22Rv1 (cell line): ENCODE data around the gene PHF3.

Source experiments
- ZFX ChIP-seq: fragments of 450-650 bp; IDR thresholded peaks from 2 replicates; pipeline ENCODE4 v1.6.1; 2017; ENCODE audit warnings: antibody characterized with exemption, borderline replicate concordance
- TF ChIP-seq, protein P1 (sequence below): fragments of 450-650 bp; IDR thresholded peaks from 2 replicates; pipeline ENCODE4 v1.5.1; 2017; ENCODE audit warnings: mild to moderate bottlenecking

DNA sequence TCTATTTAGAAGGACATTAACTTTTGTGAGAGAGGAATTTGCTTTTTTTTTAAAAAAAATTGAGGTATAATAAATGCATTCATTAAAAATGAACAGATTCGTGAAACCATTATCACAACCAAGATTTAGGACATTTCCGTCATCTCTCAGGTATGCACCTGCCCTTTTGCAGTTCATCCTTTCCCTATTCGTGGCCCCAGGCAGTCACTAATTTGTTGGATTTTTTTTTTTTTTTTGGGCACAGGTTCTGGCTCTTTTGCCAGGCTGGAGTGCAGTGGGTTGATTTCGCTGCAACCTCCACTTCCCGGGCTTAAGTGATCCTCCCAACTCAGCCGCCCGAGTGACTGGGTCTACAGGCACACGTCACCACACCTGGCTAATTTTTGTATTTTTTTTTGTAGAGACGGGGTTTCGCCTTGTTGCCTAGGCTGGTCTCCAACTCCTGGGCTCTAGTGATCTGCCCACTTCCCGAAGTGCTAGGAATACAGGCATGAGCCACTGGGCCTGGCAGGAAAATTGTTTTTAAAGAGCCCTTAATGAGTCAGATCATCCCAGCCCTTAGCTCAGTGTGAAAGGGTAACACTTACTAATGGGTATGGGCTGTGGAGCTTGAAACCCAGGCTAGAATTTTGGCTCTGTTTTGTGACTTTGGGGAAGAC is 9.2 kb downstream of the PHF3 start:
- TF ChIP-seq, protein P1, sequence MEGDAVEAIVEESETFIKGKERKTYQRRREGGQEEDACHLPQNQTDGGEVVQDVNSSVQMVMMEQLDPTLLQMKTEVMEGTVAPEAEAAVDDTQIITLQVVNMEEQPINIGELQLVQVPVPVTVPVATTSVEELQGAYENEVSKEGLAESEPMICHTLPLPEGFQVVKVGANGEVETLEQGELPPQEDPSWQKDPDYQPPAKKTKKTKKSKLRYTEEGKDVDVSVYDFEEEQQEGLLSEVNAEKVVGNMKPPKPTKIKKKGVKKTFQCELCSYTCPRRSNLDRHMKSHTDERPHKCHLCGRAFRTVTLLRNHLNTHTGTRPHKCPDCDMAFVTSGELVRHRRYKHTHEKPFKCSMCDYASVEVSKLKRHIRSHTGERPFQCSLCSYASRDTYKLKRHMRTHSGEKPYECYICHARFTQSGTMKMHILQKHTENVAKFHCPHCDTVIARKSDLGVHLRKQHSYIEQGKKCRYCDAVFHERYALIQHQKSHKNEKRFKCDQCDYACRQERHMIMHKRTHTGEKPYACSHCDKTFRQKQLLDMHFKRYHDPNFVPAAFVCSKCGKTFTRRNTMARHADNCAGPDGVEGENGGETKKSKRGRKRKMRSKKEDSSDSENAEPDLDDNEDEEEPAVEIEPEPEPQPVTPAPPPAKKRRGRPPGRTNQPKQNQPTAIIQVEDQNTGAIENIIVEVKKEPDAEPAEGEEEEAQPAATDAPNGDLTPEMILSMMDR, result no peak
- TF ChIP-seq ZFX, result no peak
